ENCODE data around the gene RNF169. TPM values are rescaled to one million over a fixed set of nuclear protein-coding genes. Genes with fewer than 3 reads are reported as not detected.
A peak's percentile ranks its signal among the peaks of the same experiment; 100 is the strongest.

RNF169 gene
- total RNA-seq, 1 donor from 2014 or later = 14.2 TPM

DNA sequence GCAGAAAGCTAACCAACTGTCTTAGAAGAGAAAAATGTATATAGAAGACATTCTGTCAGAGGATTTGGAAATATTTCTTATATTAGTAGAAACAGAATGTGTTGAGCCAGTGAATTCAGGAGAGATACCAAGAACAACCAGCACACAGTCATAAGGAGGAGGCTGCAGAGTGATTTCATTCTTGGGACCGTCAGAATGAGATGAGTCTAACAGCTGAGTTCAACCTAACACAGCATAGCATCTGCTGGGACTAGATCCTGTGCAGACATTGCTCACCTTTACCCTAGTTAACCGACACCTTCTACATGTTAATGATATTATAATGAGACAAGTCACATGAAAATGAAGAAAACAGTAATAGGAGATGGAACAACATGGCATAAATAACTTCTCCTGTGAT lies 114.8 kb downstream of the RNF169 start:
- no peak for DNase-seq (ENCODE audit: low read depth)

DNA sequence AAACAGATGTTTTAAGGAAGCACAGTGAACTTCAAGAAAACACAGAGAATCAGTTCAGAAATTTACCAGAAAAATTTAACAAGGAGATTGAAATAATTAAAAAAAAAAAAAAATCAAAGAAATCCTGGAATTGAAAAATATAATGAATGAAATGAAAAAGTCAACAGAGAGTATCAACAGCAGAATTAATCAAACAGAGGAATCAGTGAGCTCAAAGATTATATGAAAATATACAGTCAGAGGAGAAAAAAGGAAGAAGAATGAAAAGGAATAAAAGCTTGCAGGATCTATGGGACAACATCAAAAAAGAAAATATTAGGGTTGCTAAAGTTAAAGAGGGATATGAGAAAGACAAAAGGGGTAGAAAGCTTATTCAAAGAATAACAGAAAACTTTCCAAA lies 117.9 kb downstream of the RNF169 start:
- DNase-seq (ENCODE audit: low read depth) = peak; percentile 3

DNA sequence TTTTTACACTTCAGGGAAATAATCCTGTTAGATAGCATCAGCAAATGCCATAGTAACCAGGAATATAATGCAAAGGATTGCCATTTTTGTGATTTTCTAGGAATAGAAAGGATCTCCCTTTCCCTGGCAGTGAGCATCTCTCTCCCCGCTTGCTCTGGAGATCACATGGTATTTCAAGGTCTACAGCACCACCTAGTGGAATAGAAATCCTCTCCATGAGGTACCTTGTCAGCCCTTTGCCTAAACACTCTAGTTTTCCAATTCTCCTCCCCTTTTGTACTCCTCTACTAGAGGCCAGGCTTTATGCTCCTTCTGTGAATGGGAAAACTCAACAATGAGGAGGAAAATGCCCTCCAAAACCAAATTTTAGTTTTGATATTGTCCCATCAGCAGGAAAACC lies 121.8 kb downstream of the RNF169 start:
- no peak for DNase-seq (ENCODE audit: low read depth)

DNA sequence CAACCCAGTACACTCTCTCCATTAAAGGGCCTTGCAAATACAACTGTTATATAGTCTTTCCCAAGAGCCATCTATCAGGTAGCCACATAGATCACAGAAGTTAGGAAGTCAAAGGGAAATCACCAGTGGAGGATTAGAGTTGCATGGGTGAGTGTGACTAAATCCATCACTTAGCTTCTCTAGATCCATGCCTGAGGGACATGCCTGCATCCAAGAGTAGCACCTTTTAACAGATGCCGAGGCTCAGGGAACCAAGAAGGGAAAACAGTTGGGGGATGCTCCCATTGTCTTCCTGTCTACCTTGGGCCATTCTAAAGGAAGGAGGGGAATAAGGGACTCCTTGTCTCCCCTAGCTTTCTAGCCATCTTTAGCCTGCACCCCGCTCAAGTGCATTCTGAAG lies 122.4 kb downstream of the RNF169 start:
- DNase-seq (ENCODE audit: low read depth) = peak; percentile 12

DNA sequence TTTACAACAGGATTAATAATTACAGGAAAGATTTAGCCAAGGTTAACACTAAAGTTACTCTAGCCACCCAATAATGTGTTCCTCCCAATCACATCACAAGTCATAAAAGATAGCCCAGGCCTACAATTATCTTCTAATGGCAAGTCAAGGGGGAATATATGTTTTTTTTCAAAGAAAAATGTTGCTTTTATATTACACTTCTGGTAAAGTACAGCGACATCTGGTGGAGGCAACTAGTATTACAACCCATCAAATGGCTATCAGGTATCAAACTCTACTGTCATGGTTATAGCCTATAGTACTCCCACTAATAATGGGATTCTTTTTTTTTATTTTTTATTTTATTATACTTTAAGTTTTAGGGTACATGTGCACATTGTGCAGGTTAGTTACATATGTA lies 128.5 kb downstream of the RNF169 start:
- DNase-seq (ENCODE audit: low read depth) = no peak

Small RNA genes within 50 kb of the gene (microRNA-seq; reads per million reads assigned to microRNA genes)
- not detected for gene MIR4696

Other genes with a start within 250 kb of the RNF169 start
- gene POLD3, start 156.3 kb upstream of the RNF169 start, total RNA-seq = 5.8 and 9.6 TPM in 2 replicates
- not detected in 2 replicates for gene CHRDL2, start 17.4 kb upstream of the RNF169 start, total RNA-seq
- gene XRRA1, start 200.2 kb downstream of the RNF169 start, total RNA-seq = 13.0 and 20.7 TPM in 2 replicates
- 14.4 and 74.2 TPM in 2 replicates for gene SPCS2, start 200.4 kb downstream of the RNF169 start, total RNA-seq
- gene NEU3, start 240.1 kb downstream of the RNF169 start, total RNA-seq = 4.3 and 6.2 TPM in 2 replicates

Measured in myocyte (in vitro differentiated cells).